C4-2B (cell line): ENCODE measurements around the gene R3HDM2.

Source experiments
- CTCF ChIP-seq: fragments of 450-650 bp; conservative IDR thresholded peaks from 2 replicates; pipeline ENCODE4 v1.5.1; 2017; ENCODE audit warnings: mild to moderate bottlenecking
- ZFX ChIP-seq: fragments of 450-650 bp; IDR thresholded peaks from 2 replicates; pipeline ENCODE4 v1.6.1; 2017

GRCh38 chr12:57473392-57473791 lies 42.5 kb upstream of the R3HDM2 start:
- TF ChIP-seq CTCF (no peak), ZFX (no peak)
